GM12878 (cell line): ENCODE measurements around the gene CHSY3.

Source experiments
- CEBPB ChIP-seq, 2 experiments: fragments of 150-350 bp in 1 of 2; IDR thresholded peaks; 2 replicates each; pipeline ENCODE4 v1.6.1; 2012 to 2014; ENCODE audit warnings: low read depth in 2 of 2, low read length in 2 of 2, borderline replicate concordance in 1 of 2, inconsistent platforms in 1 of 2
- EP300 ChIP-seq, 2 experiments: fragments of 150-350 bp in 1 of 2; IDR thresholded peaks; 2 replicates each; pipeline ENCODE4 v1.6.1; 2011 to 2012; ENCODE audit warnings: low read depth in 2 of 2, low read length in 2 of 2, borderline replicate concordance in 1 of 2, improper control_type of control experiment in 1 of 2, inconsistent platforms in 1 of 2; ENCODE audit not compliant: control insufficient read depth in 1 of 2
- EZH2 ChIP-seq: IDR thresholded peaks from 2 replicates; pipeline ENCODE4 v1.6.1; 2012; ENCODE audit warnings: low read depth, mild to moderate bottlenecking, control low read depth, inconsistent platforms, low read length, borderline replicate concordance; ENCODE audit not compliant: control insufficient read depth
- HDAC6 ChIP-seq: fragments of 200-600 bp; sonication (generic); IDR thresholded peaks from one replicate; pipeline ENCODE4 v1.8.0; 2017; ENCODE audit warnings: antibody characterized with exemption; ENCODE audit not compliant: unreplicated experiment
- NRF1 ChIP-seq: conservative IDR thresholded peaks from 2 replicates; pipeline ENCODE4 v1.6.1; 2011; ENCODE audit warnings: mild to moderate bottlenecking, low read depth, low read length, improper control_type of control experiment
- PAX8 ChIP-seq: fragments of 450-650 bp; IDR thresholded peaks from 2 replicates; pipeline ENCODE4 v1.6.1; 2017; ENCODE audit warnings: mild to moderate bottlenecking, moderate library complexity
- POLR2A ChIP-seq: IDR thresholded peaks from 2 replicates; pipeline ENCODE4 v1.6.1; 2011; ENCODE audit warnings: low read depth, mild to moderate bottlenecking, low read length
- POLR2AphosphoS5 ChIP-seq: IDR thresholded peaks from 2 replicates; pipeline ENCODE4 v1.6.1; 2011; ENCODE audit warnings: mild to moderate bottlenecking, low read length, inconsistent platforms
- RFX5 ChIP-seq: IDR thresholded peaks from 2 replicates; pipeline ENCODE4 v1.6.1; 2011; ENCODE audit warnings: low read depth, low read length, improper control_type of control experiment
- SIX5 ChIP-seq: IDR thresholded peaks from 2 replicates; pipeline ENCODE4 v1.6.1; 2011; ENCODE audit warnings: mild to moderate bottlenecking, low read depth, low read length, moderate library complexity; ENCODE audit not compliant: severe bottlenecking
- SREBF1 ChIP-seq: IDR thresholded peaks from 2 replicates; pipeline ENCODE4 v1.6.1; 2012; ENCODE audit warnings: mild to moderate bottlenecking, low read length
- TF ChIP-seq, protein P1 (sequence below), 3 experiments: IDR thresholded peaks in 2 of 3; conservative IDR thresholded peaks in 1 of 3; 2 replicates each; pipeline ENCODE4 v1.5.1; 2011; ENCODE audit warnings: low read depth in 3 of 3, low read length in 3 of 3, mild to moderate bottlenecking in 3 of 3, control low read depth in 2 of 3, moderate library complexity in 2 of 3, inconsistent platforms in 1 of 3, mixed read lengths in 1 of 3; ENCODE audit not compliant: control insufficient read depth in 2 of 3, insufficient read depth in 1 of 3; ENCODE audit errors: extremely low read depth in 1 of 3
- TF ChIP-seq, protein P2 (sequence below): IDR thresholded peaks from 2 replicates; pipeline ENCODE4 v1.6.1; 2011; ENCODE audit warnings: mild to moderate bottlenecking, low read depth, low read length, moderate library complexity; ENCODE audit not compliant: insufficient replicate concordance

DNA sequence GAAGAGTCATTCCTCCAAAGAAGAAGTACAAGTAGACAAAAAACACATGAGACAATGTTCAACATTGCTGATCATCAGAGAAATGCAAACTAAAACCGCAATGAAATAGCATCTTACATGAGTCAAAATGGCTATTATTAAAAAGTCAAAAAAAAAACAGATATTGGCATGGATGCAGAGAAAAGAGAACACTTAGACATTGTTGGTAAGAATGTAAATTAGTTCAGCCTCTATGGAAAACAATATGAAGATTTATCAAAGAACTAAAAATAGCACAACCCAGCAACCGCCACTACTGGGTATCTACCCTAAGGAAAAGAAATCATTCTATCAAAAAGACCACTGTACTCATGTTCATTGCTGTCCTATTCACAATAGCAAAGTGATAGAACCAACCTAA lies 157.5 kb downstream of the CHSY3 start:
- TF ChIP-seq NRF1 (no peak), POLR2AphosphoS5 (no peak), EZH2 (no peak), POLR2A (no peak), RFX5 (no peak), SIX5 (no peak), HDAC6 (no peak), SREBF1 (no peak), CEBPB (IDR thresholded peaks at IDR 0.05; ENCODE audit: borderline replicate concordance in 1 of 2, low read depth in 2 of 2, low read length in 2 of 2) (no peak), PAX8 (no peak), EP300 (IDR thresholded peaks at IDR 0.05; ENCODE audit: borderline replicate concordance in 1 of 2, control insufficient read depth in 1 of 2, low read depth in 2 of 2, low read length in 2 of 2) (no peak)
- TF ChIP-seq, protein P1, sequence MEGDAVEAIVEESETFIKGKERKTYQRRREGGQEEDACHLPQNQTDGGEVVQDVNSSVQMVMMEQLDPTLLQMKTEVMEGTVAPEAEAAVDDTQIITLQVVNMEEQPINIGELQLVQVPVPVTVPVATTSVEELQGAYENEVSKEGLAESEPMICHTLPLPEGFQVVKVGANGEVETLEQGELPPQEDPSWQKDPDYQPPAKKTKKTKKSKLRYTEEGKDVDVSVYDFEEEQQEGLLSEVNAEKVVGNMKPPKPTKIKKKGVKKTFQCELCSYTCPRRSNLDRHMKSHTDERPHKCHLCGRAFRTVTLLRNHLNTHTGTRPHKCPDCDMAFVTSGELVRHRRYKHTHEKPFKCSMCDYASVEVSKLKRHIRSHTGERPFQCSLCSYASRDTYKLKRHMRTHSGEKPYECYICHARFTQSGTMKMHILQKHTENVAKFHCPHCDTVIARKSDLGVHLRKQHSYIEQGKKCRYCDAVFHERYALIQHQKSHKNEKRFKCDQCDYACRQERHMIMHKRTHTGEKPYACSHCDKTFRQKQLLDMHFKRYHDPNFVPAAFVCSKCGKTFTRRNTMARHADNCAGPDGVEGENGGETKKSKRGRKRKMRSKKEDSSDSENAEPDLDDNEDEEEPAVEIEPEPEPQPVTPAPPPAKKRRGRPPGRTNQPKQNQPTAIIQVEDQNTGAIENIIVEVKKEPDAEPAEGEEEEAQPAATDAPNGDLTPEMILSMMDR (IDR thresholded peaks at IDR 0.05 in 2 of 3, conservative IDR thresholded peaks at IDR 0.05 in 1 of 3; ENCODE audit: control insufficient read depth in 2 of 3, extremely low read depth in 1 of 3, insufficient read depth in 1 of 3, low read depth in 3 of 3, low read length in 3 of 3): no peak
- TF ChIP-seq, protein P2, sequence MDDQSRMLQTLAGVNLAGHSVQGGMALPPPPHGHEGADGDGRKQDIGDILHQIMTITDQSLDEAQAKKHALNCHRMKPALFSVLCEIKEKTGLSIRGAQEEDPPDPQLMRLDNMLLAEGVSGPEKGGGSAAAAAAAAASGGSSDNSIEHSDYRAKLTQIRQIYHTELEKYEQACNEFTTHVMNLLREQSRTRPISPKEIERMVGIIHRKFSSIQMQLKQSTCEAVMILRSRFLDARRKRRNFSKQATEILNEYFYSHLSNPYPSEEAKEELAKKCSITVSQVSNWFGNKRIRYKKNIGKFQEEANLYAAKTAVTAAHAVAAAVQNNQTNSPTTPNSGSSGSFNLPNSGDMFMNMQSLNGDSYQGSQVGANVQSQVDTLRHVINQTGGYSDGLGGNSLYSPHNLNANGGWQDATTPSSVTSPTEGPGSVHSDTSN: no peak
